Uterus (tissue), 2 donors: ENCODE data around the gene ZNF770.

Source experiments
- POLR2A ChIP-seq, 2 donors: fragments of 450-650 bp; IDR thresholded peaks; one replicate each; pipeline ENCODE4 v1.6.1; 2016; ENCODE audit warnings: antibody characterized with exemption in 2 of 2, mild to moderate bottlenecking in 1 of 2, moderate library complexity in 1 of 2
- TF ChIP-seq, protein P1 (sequence below), 4 experiments: fragments of 200-600 bp in 2 of 4; fragments of 450-650 bp in 2 of 4; sonication (generic) in 2 of 4; IDR thresholded peaks; one replicate each; pipeline ENCODE4 v1.5.1; 2016 to 2019; ENCODE audit warnings: antibody characterized with exemption in 4 of 4, mild to moderate bottlenecking in 2 of 4, moderate library complexity in 1 of 4

DNA sequence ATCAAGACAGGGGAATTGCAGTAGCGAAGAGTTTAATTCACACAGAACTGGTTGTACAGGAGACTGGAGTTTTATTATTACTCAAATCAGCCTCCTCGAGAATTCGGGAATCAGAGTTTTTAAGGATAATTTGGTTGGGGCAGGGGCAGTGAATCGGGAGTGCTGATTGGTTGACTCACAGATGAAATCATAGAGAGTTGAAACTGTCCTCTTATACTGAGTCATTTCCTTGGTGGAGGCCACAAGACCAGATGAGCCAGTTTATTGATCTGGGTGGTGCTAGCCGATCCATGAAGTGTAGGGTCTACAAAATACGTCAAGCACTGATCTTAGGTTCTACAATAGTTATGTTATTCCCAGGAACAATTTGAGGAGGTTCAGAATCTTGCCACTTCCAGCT is 5.3 kb upstream of the ZNF770 start:
- TF ChIP-seq, protein P1, sequence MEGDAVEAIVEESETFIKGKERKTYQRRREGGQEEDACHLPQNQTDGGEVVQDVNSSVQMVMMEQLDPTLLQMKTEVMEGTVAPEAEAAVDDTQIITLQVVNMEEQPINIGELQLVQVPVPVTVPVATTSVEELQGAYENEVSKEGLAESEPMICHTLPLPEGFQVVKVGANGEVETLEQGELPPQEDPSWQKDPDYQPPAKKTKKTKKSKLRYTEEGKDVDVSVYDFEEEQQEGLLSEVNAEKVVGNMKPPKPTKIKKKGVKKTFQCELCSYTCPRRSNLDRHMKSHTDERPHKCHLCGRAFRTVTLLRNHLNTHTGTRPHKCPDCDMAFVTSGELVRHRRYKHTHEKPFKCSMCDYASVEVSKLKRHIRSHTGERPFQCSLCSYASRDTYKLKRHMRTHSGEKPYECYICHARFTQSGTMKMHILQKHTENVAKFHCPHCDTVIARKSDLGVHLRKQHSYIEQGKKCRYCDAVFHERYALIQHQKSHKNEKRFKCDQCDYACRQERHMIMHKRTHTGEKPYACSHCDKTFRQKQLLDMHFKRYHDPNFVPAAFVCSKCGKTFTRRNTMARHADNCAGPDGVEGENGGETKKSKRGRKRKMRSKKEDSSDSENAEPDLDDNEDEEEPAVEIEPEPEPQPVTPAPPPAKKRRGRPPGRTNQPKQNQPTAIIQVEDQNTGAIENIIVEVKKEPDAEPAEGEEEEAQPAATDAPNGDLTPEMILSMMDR (IDR thresholded peaks at IDR 0.05) = no peak
- no peak for TF ChIP-seq POLR2A (IDR thresholded peaks at IDR 0.05)
